Stomach (tissue), 9 donors: ENCODE data around the gene SRGAP2C. TPM values are rescaled to one million over a fixed set of nuclear protein-coding genes. Genes with fewer than 3 reads are reported as not detected.
"Not testable (repeated sequence)": the region's sequence is repeated elsewhere in the genome, so short reads cannot be mapped to it uniquely, and the experiment has no call there.

Source experiments
- DNase-seq, 2 donors: peaks; one replicate each; pipeline versions ENCODE4 v3.0.0 to v3.0.0-alpha.2; 2013 to 2019
- H3K27ac ChIP-seq, 5 donors: fragments of 200-600 bp in 4 of 5; sonication (generic) in 4 of 5; one replicate each; pipeline ENCODE4 v1.5.1; 2013 to 2019; ENCODE audit warnings: mild to moderate bottlenecking in 1 of 5, moderate library complexity in 1 of 5
- H3K27me3 ChIP-seq, 3 donors: fragments of 200-600 bp; sonication (generic); one replicate each; pipeline ENCODE4 v1.5.1; 2017 to 2019; ENCODE audit warnings: mixed run types in 1 of 3
- H3K36me3 ChIP-seq, 4 donors: fragments of 200-600 bp; sonication (generic); 1 replicate in 3 of 4; 2 replicates in 1 of 4; pipeline ENCODE4 v1.5.1; 2016 to 2019
- H3K4me1 ChIP-seq, 4 donors: fragments of 200-600 bp; sonication (generic); one replicate each; pipeline ENCODE4 v1.5.1; 2016 to 2019
- H3K4me3 ChIP-seq, 4 donors: fragments of 200-600 bp; sonication (generic) in 3 of 4; one replicate each; pipeline ENCODE4 v1.5.1; 2016 to 2019; ENCODE audit warnings: mild to moderate bottlenecking in 1 of 4
- H3K9me3 ChIP-seq, 4 donors: fragments of 200-600 bp; sonication (generic); one replicate each; pipeline ENCODE4 v1.5.1; 2016 to 2019
- WGBS, 5 donors: extraction: QIAGEN DNeasy Blood & Tissue Kit in 3 of 5; methylation state at CpG; one replicate each; pipeline versions ENCODE4 v1.1.5 to v1.1.7; 2013 to 2018; 5-methylcytosine and 5-hydroxymethylcytosine counted together
- intact Hi-C: fragments of 100-400 bp; cut with DNase I; formaldehyde crosslinking; loops from one replicate; pipeline ENCODE4 v1.15.1; 2023; ENCODE audit warnings: low total_unique reads
- polyA plus RNA-seq, 3 donors: library from polyadenylated mRNA; stranded (reverse); fragments of 200-250 nt; gene quantifications; one replicate each; pipeline ENCODE4 v1.2.3, GENCODE V29; 2013
- total RNA-seq, 5 donors: library from RNA; depleted of rRNA; stranded (reverse); fragments of >200 nt; gene quantifications; one replicate each; pipeline versions ENCODE4 v1.1.0 to v1.2.3, GENCODE V29; 2014 to 2016
- donor health status: healthy with polysubstance abuse.
- donor health status: Bipolar disorder and iron deficiency.
- donor health status: healthy.

SRGAP2C gene
- total and polyA plus RNA-seq, 8 donors, result 2.3 to 17.6 (median 4.4) TPM

DNA sequence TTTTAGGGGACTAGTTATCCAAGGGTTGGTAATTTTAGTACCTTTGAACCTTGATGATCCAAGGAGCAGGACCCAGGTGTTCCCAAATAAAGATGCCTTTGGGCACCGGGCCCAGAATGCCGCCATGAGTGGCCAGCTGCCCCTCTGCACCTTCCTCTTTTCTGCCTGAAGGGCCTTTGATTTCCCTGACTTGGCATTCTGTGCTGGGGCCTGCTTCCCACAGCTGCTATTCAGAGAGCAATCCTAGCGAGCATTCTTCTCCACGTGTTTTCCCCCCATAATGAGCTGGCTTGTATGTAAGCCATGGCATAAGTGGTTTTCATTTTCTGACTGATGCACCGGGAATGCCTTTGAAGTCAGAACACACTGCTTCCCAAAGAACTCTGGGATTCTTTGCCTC lies 184.1 kb downstream of the SRGAP2C start:
- H3K27ac ChIP-seq, H3K4me1 ChIP-seq, H3K36me3 ChIP-seq, H3K9me3 ChIP-seq, H3K27me3 ChIP-seq, H3K4me3 ChIP-seq, intact Hi-C loops, DNase-seq: not testable (repeated sequence)
- WGBS, 5 donors, result no CpG with 5 or more reads among the region's 5 CpGs

DNA sequence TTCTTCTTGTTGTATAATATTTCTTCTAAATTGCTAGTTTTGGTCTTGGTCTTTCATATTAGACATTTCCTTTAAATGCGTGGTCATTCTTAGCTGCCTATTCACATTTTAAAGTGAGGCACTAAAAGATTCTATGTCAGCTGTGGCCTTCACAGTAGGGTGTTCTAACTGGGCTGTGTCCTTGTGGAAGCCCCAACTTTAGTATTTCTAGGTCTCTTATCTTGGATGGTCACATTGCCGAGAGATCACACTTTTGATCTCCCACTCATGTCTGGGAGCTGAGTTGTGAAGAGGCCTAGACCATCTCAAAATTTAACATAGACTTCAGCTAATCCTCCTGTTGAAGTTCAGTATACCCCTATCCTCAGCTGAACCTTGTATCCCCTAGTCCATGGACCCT lies 185.2 kb downstream of the SRGAP2C start:
- H3K9me3 ChIP-seq, H3K4me1 ChIP-seq, H3K36me3 ChIP-seq, DNase-seq, intact Hi-C loops, H3K27me3 ChIP-seq, H3K27ac ChIP-seq, H3K4me3 ChIP-seq: not testable (repeated sequence)
- 96 to 100% (median 100%) methylated on average over 1 to 2 of the region's 2 CpGs; no CpG with 5 or more reads in 1 of the 5 donors for WGBS, 5 donors

DNA sequence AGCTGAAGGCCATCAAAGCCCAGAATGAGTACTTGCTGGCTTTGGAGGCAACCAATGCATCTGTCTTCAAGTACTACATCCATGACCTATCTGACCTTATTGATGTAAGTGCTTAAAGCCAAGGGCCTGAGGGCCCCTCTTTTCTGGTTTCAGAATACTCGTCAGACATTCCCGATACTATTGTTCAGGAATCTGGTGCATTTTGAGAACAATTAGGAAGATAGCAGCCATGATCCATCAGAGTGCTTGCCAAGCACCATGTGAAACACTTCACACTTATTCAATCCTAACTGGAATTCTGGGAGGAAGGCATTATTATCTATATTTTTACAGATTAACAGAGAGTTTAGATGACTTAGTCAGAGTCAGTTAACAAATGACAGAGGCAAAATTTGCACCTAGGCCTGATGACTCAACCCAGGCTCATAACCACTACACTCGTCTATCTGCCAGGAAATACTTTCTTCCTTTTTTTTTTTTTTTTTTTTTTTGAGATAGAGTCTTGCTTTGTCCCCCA lies 190.1 kb downstream of the SRGAP2C start:
- intact Hi-C loops, H3K9me3 ChIP-seq, H3K27ac ChIP-seq, DNase-seq, H3K36me3 ChIP-seq, H3K27me3 ChIP-seq, H3K4me3 ChIP-seq, H3K4me1 ChIP-seq: not testable (repeated sequence)
- WGBS, 5 donors, result 75 to 93% (median 84%) methylated on average over 2 of the region's 3 CpGs

DNA sequence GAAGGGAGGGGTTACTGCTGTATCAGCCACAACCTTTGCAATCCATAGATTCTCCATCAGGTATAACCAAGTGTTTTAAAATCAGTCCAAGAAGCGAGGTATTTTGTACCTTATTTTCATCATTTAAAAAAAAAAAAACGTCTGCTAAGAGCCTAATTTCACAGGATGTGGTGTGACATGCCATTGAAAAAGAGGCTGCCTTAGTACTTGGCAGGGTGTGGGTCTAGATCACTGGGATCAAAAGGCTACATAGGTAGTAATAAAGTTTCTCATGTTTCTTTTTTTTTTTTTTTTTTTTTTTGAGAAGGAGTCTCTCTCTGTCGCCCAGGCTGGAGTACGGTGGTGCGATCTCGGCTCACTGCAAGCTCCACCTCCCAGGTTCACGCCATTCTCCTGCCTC lies 192.2 kb downstream of the SRGAP2C start:
- 79 to 100% (median 95%) methylated on average over 2 to 6 of the region's 7 CpGs for WGBS, 5 donors
- H3K4me3 ChIP-seq, DNase-seq, H3K4me1 ChIP-seq, H3K27ac ChIP-seq, H3K36me3 ChIP-seq, intact Hi-C loops, H3K27me3 ChIP-seq, H3K9me3 ChIP-seq: not testable (repeated sequence)

DNA sequence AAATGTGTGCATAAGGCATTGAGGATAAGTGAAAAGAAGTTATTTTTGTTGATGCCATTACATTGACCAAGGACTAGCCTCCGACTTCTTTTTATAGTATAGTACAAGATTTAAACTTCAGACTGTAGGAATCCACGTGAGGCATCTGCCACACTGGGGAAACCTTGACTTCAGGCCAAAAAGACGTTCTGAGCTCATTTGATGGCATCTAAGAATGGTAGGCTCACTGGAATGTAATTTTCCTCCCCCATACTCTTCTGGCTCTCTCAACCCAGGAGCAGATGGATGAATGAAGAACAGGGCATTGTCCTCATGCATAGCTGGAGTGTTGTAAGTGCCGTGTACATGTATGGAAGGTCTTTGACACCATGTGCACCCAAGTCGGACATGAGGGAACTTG lies 194.0 kb downstream of the SRGAP2C start:
- H3K9me3 ChIP-seq, H3K36me3 ChIP-seq, H3K27ac ChIP-seq, H3K4me3 ChIP-seq, H3K27me3 ChIP-seq, H3K4me1 ChIP-seq, DNase-seq, intact Hi-C loops: not testable (repeated sequence)
- 72 to 100% (median 94%) methylated on average over 2 to 5 of the region's 5 CpGs for WGBS, 5 donors

DNA sequence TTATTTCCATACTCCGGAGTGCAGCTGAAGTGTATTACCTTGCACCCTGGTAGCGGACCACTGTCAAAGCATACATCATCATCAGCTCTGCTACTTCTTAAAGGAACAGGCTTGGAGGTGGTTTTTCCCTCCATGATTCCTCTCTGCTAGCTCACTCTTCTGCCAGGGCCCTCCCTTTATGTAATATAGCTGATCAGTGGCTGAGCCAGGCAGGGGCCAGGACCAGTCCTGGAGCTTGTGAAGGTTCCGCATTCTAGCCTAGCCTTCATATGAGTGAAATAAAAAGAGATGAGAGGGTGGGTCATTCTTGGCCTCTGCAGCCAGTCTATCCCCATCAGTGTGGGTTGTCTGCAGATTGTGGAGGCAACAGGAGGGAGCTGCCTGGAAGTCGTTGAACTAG lies 200.0 kb downstream of the SRGAP2C start:
- H3K9me3 ChIP-seq, H3K36me3 ChIP-seq, H3K4me3 ChIP-seq, H3K27me3 ChIP-seq, DNase-seq, H3K4me1 ChIP-seq, intact Hi-C loops: not testable (repeated sequence)
- H3K27ac ChIP-seq, result peak overlapping the region in 3 of 5 donors; percentile 16 to 49 (median 33)
- WGBS, 5 donors, result 81 to 98% (median 89%) methylated on average over 3 to 4 of the region's 4 CpGs

DNA sequence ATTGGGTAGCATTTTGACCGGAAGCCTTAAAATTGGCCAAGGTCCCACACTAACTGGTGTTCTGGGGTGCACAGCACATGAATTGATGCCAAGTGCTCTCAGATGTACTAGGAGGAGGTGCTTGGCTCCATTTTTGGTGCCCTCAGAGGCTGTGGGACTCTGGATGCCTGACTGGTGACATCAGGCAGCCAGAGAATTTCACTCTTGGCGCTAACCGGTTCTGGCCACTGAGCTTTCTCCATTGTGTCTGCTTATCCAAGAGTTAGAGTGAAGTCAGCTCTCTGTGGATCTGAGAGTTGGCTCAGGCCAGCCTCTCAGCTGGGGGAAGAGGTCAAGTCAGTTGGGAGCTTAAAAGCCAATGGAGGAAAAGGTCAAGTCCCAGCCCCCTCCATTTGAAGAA lies 200.4 kb downstream of the SRGAP2C start:
- WGBS, 5 donors, result no CpG with 5 or more reads among the region's 3 CpGs
- intact Hi-C loops, H3K4me1 ChIP-seq, H3K36me3 ChIP-seq, DNase-seq, H3K9me3 ChIP-seq, H3K27ac ChIP-seq, H3K4me3 ChIP-seq, H3K27me3 ChIP-seq: not testable (repeated sequence)

DNA sequence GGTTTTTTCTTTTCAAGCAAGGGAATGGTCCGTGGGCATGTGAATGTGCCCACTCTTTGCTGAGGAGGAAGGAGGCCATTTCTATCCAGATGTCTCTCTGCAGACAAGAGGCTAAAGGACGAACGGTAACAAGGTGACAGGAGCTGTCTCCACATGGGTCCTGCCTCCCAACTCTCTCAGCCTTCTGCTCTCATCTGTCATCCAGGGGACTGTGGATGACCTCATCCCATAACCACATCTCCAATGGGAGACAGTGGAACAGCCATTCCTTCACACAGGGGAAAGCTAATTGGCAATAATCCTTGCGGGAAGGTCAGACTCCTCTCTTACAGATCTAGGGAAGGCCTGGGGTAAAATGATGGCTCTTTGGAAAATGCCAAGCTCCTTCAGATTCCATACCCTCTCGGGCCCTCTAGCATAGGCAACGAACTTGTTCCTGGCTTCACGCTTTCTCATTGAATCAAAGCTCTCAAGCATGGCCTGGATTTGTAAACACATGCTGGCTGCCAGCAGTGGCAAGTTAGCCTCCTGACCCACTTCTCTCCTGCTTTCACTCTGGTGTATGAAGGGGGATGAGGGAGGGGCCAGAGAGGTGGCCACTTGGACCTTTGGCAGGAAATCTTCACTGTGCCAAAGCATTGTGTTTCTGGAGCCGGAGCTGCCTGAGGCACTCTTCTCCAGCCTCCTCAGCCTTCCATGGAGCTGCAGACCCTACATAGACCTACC lies 201.0 kb downstream of the SRGAP2C start:
- intact Hi-C loops, H3K4me1 ChIP-seq, H3K9me3 ChIP-seq, H3K27me3 ChIP-seq, H3K36me3 ChIP-seq, H3K4me3 ChIP-seq, H3K27ac ChIP-seq, DNase-seq: not testable (repeated sequence)
- 60 to 92% (median 88%) methylated on average over 2 to 5 of the region's 8 CpGs for WGBS, 5 donors

DNA sequence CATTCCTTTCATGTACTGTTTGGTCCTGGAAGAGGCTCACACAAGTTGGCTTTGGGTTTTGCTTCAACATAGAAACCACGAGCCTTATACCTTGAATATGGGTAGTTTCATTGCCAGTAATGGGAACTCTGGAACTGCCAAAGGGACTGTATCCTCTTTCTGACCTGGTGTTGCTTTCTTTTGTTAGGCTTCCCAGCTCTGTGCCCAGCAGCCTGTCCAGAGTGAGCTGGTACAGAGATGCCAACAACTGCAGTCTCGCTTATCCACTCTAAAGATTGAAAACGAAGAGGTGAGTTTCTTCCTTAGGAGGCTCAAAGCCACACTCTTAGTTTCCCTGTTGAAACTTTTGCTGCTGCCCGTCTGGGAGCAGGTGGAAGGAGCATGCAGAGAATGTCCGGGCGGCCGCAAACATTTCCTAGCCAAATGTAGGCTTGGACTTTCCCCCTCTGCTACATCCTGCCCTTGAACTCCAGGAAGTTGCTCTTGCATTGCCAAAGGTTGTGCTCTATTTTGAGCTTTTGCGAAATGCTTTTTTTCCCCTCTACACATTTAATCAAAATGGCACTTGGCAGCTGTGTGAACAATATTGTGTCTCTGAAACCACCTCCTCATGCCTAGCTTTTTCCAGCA lies 201.7 kb downstream of the SRGAP2C start:
- intact Hi-C loops, H3K4me1 ChIP-seq, H3K27me3 ChIP-seq, H3K4me3 ChIP-seq, DNase-seq, H3K36me3 ChIP-seq, H3K27ac ChIP-seq, H3K9me3 ChIP-seq: not testable (repeated sequence)
- WGBS, 5 donors, result no CpG with 5 or more reads among the region's 8 CpGs

DNA sequence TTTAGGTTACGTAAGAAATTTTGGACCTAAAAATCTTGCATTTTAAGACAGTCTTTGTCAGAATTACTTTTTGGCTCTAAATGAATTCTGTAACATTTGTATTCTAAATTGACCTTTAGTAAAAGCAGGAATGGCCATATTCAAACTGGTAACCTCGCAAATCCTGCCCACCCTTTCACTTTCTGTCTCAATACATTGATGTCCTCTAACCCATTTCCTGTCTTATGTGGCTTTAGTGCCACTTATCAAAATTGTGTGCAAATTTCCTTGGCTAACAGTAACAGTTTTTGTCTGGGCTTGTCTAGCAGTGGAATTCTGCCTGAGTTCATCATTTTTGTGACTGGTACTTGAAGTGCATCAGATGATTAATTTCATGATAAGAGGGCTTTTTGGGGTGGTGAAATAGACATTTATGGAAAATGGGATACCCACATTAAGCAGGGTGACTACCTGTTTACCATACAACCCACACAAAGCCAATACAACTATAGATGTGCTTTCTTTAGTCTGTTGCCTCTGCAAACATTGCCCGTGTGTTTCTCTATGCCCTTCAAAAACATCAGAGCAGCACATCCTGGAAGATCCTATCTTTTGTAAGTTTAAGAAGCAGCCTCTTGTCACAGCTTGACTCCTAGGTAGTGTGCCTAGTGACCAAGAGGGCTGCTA lies 205.3 kb downstream of the SRGAP2C start:
- no CpG with 5 or more reads among the region's 3 CpGs for WGBS, 5 donors
- H3K27me3 ChIP-seq, intact Hi-C loops, H3K4me1 ChIP-seq, H3K4me3 ChIP-seq, DNase-seq, H3K27ac ChIP-seq, H3K36me3 ChIP-seq, H3K9me3 ChIP-seq: not testable (repeated sequence)

DNA sequence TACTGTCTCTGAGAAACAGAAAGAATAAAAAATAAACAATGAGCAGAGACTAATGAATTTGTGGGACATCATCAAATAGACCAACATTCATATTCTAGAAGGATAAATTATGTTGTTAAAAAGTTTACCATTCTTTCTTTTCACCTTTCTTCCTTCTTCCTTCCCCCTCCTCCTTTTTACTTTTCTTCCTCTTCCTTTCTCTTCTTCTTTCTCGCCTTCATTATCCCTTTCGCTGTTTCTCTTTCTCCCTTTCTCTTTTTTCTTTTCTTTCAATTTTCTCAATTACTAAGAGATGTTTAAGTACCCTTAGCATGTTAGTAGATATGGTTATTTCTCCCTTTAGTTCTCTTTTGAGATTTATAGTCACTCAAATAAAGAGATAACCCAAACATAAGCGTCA lies 207.4 kb downstream of the SRGAP2C start:
- intact Hi-C loops, H3K4me3 ChIP-seq, DNase-seq, H3K27ac ChIP-seq, H3K9me3 ChIP-seq, H3K36me3 ChIP-seq: not testable (repeated sequence)
- WGBS, 5 donors, result 93 to 100% (median 98%) methylated on average over 2 to 3 of the region's 3 CpGs
- peaks cover 0 to 13% (median 4%) of the 10 kb centered on the region in 4 donors for H3K4me1 ChIP-seq
- peaks cover 0 to 15% (median 12%) of the 10 kb centered on the region in 3 donors for H3K27me3 ChIP-seq
